HepG2 (cell line): ENCODE results near the gene NFATC2. TPM values are rescaled to one million over a fixed set of nuclear protein-coding genes. Genes with fewer than 3 reads are reported as not detected.

Experiments
- ARID4A ChIP-seq: sonication (generic); formaldehyde crosslinking; IDR thresholded peaks from 2 replicates; pipeline ENCODE4 v1.5.0; 2020; ENCODE audit warnings: mild to moderate bottlenecking, missing genetic modification reagents, borderline replicate concordance
- CREBL2 ChIP-seq: sonication (generic); formaldehyde crosslinking; IDR thresholded peaks from 2 replicates; pipeline ENCODE4 v1.8.1; 2023; ENCODE audit warnings: missing genetic modification reagents, mild to moderate bottlenecking, borderline replicate concordance
- ELF1 ChIP-seq: sonication (generic); formaldehyde crosslinking; IDR thresholded peaks from 2 replicates; pipeline ENCODE4 v1.4.0; 2020; ENCODE audit warnings: missing genetic modification reagents
- EP300 ChIP-seq, 3 experiments: sonication (generic) in 1 of 3; formaldehyde crosslinking in 1 of 3; IDR thresholded peaks; 2 replicates each; pipeline versions ENCODE4 v1.5.1 to v1.6.1; 2011 to 2020; ENCODE audit warnings: low read depth in 2 of 3, low read length in 2 of 3, borderline replicate concordance in 1 of 3, improper control_type of control experiment in 1 of 3, mild to moderate bottlenecking in 1 of 3, missing genetic modification reagents in 1 of 3, moderate library complexity in 1 of 3
- JUN ChIP-seq: sonication (generic); formaldehyde crosslinking; IDR thresholded peaks from 2 replicates; pipeline ENCODE4 v1.4.0; 2020; ENCODE audit warnings: mild to moderate bottlenecking, missing genetic modification reagents
- NFIC ChIP-seq: IDR thresholded peaks from 2 replicates; pipeline ENCODE4 v1.6.1; 2012; ENCODE audit warnings: mild to moderate bottlenecking, low read length, inconsistent platforms
- NR3C1 ChIP-seq: sonication (generic); formaldehyde crosslinking; IDR thresholded peaks from 2 replicates; pipeline ENCODE4 v1.4.0; 2020; ENCODE audit warnings: missing genetic modification reagents
- RERE ChIP-seq: IDR thresholded peaks from 2 replicates; pipeline ENCODE4 v1.6.1; 2016; ENCODE audit warnings: low read depth, missing genetic modification reagents, missing compliant biosample characterization
- SRY ChIP-seq: sonication (generic); formaldehyde crosslinking; IDR thresholded peaks from 2 replicates; pipeline ENCODE4 v1.8.0; 2022; ENCODE audit warnings: mild to moderate bottlenecking, missing genetic modification reagents
- TEAD2 ChIP-seq: sonication (generic); formaldehyde crosslinking; IDR thresholded peaks from 2 replicates; pipeline ENCODE4 v1.9.0; 2021; ENCODE audit warnings: missing genetic modification reagents
- TFAP4 ChIP-seq: sonication (generic); IDR thresholded peaks from 2 replicates; pipeline ENCODE4 v1.6.1; 2016; ENCODE audit warnings: low read depth, borderline replicate concordance
- TFE3 ChIP-seq: IDR thresholded peaks from 2 replicates; pipeline ENCODE4 v1.6.1; 2016
- ZNF597 ChIP-seq: sonication (generic); formaldehyde crosslinking; IDR thresholded peaks from 2 replicates; pipeline ENCODE4 v1.5.0; 2020; ENCODE audit warnings: missing genetic modification reagents
- ZSCAN25 ChIP-seq: sonication (generic); formaldehyde crosslinking; IDR thresholded peaks from 2 replicates; pipeline ENCODE4 v1.8.0; 2022; ENCODE audit warnings: mild to moderate bottlenecking, missing genetic modification reagents
- polyA plus RNA-seq, 8 experiments: library from polyadenylated mRNA; depleted of rRNA in 3 of 8; stranded (reverse) in 7 of 8; unstranded in 1 of 8; fragments of >200 nt; fragmentation: Illumina TruSeq in 4 of 8; extraction: Trizol in 4 of 8; gene quantifications; 2 replicates each; pipeline versions ENCODE4 v1.2.1 to v1.2.3, GENCODE V29; 2011 to 2016; ENCODE audit warnings: low read depth in 4 of 8, missing spikeins in 1 of 8, mixed read lengths in 1 of 8; ENCODE audit not compliant: insufficient read depth in 1 of 8
- total RNA-seq, 5 experiments: library from RNA; depleted of rRNA; stranded (reverse); fragments of >200 nt; fragmentation: Illumina TruSeq; extraction: Trizol; gene quantifications; 2 replicates each; pipeline ENCODE4 v1.2.3, GENCODE V29; 2016; ENCODE audit warnings: low read depth in 1 of 5

Gene NFATC2
- total and polyA plus RNA-seq, 2 of the 13 experiments (the other 11 are each of a cell fraction or from before 2014, with no cell fraction given), result 1.9 to 3.3 TPM

- no peak for TF ChIP-seq EP300 (IDR thresholded peaks at IDR 0.05; ENCODE audit: low read depth in 2 of 2, low read length in 2 of 2)
- no peak for TF ChIP-seq EP300 (CRISPR knock-in tag; IDR thresholded peaks at IDR 0.05; ENCODE audit: borderline replicate concordance)
- TF ChIP-seq ELF1 (CRISPR knock-in tag), result no peak
- no peak for TF ChIP-seq ZNF597 (CRISPR knock-in tag)
- TF ChIP-seq NFIC, result no peak
- TF ChIP-seq JUN (CRISPR knock-in tag), result no peak; the same call in 1 of the 2 replicates
- TF ChIP-seq TFE3, result no peak
- no peak for TF ChIP-seq TEAD2 (CRISPR knock-in tag)
- TF ChIP-seq RERE (CRISPR knock-in tag), result no peak
- TF ChIP-seq SRY (CRISPR knock-in tag), result 0 out of 2 replicates have a peak, but pooled peaks have one; percentile 34
- no peak for TF ChIP-seq TFAP4
- TF ChIP-seq ARID4A (CRISPR knock-in tag), result peak; percentile 39
- TF ChIP-seq NR3C1 (CRISPR knock-in tag), result no peak
- no peak for TF ChIP-seq ZSCAN25
- TF ChIP-seq CREBL2 (CRISPR knock-in tag), result no peak
These were observed 20.0 kb upstream of the NFATC2 start (continued) for GRCh38 chr20:51562332-51563173.
